H1 (cell line): ENCODE results near the gene DPF3.

Experiments used
- CTCF ChIP-seq, 3 experiments: IDR thresholded peaks; 1 replicate in 2 of 3; 2 replicates in 1 of 3; pipeline versions ENCODE4 v1.5.1 to v1.6.1; 2011; ENCODE audit warnings: low read length in 3 of 3, mild to moderate bottlenecking in 3 of 3, inconsistent platforms in 2 of 3, low read depth in 1 of 3, moderate library complexity in 1 of 3; ENCODE audit not compliant: insufficient read depth in 1 of 3; ENCODE audit errors: control extremely low read depth in 1 of 3
- EP300 ChIP-seq, 2 experiments: IDR thresholded peaks; 1 replicate in 1 of 2; 2 replicates in 1 of 2; pipeline ENCODE4 v1.6.1; 2011 to 2012; ENCODE audit warnings: low read depth in 2 of 2, low read length in 2 of 2, mild to moderate bottlenecking in 2 of 2, borderline replicate concordance in 1 of 2, inconsistent platforms in 1 of 2, moderate library complexity in 1 of 2
- POLR2A ChIP-seq, 2 experiments: IDR thresholded peaks; 1 replicate in 1 of 2; 2 replicates in 1 of 2; pipeline ENCODE4 v1.6.1; 2011; ENCODE audit warnings: low read depth in 2 of 2, low read length in 2 of 2, mild to moderate bottlenecking in 2 of 2; ENCODE audit errors: control extremely low read depth in 1 of 2
- POLR2AphosphoS5 ChIP-seq: IDR thresholded peaks from 2 replicates; pipeline ENCODE4 v1.6.1; 2011; ENCODE audit warnings: low read depth, low read length
- SP4 ChIP-seq: IDR thresholded peaks from 2 replicates; pipeline ENCODE4 v1.6.1; 2012; ENCODE audit warnings: low read length, inconsistent platforms
- SRF ChIP-seq: IDR thresholded peaks from 2 replicates; pipeline ENCODE4 v1.6.1; 2011; ENCODE audit warnings: mild to moderate bottlenecking, low read depth, low read length, moderate library complexity
- YY1 ChIP-seq: IDR thresholded peaks from 2 replicates; pipeline ENCODE4 v1.6.1; 2011; ENCODE audit warnings: low read depth, mild to moderate bottlenecking, low read length

DNA sequence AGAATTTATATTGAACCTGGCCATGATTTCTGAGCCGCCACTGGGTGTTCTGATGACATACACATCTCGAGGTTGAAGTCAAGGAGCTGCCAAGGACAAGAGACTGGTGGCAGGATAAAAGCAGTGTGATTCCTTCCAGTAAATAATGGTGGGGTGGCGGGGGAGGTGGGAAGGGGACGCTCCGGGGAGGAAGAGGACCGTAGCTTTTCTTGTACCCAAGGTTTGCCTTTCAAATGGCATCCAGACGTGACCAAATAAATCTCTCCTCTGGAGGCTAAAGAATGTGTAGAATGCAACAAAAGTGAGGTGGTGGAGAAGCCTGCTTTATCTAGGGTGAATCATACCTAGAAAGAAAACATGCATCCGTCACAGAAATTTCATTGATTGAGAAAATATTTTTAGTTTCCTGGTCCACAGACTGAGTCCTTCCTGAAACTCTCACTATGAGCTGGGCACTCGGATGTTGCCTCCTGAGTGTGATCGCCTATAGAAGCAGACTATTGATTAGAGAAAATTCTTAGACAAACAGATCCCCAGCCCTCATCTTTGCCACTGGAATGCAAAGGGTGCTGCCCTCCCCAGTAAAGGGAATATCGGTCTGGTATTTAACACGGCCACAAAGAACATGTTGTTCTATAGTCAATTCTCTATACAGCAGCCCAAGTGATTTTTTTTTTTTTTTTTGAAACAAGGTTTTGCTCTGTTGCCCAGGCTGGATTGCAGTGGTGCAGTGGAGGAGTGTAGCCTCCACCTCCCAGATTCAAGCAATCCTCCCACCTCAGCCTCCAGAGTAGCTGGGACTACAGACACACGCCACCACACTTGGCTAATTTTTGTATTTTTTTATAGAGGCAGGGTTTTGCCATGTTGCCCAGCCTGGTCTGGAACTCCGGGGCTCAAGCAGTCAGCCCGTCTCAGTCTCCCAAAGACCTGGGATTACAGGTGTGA, 112.1 kb downstream of the DPF3 start:
- TF ChIP-seq SRF (no peak), SP4 (no peak), EP300 (IDR thresholded peaks at IDR 0.05; ENCODE audit: borderline replicate concordance in 1 of 2, low read depth in 2 of 2, low read length in 2 of 2) (no peak), POLR2AphosphoS5 (no peak), POLR2A (IDR thresholded peaks at IDR 0.05; ENCODE audit: control extremely low read depth in 1 of 2, low read depth in 2 of 2, low read length in 2 of 2) (no peak), CTCF (IDR thresholded peaks at IDR 0.05; ENCODE audit: control extremely low read depth in 1 of 3, insufficient read depth in 1 of 3, low read depth in 1 of 3, low read length in 3 of 3) (no peak), YY1 (no peak)
